GM19452 (cell line): ENCODE measurements around the gene PRTFDC1.

Source experiments
- ATAC-seq: cut with Tn5 transposase; IDR thresholded peaks from one replicate; pipeline ENCODE4 v1.9.1; 2021; ENCODE audit not compliant: unreplicated experiment

PRTFDC1 gene

GRCh38 chr10:24908793-24909423 is 43.5 kb downstream of the PRTFDC1 start:
- no peak for ATAC-seq

- ATAC-seq = no peak
Observed at GRCh38 chr10:24907956-24908355, 44.5 kb downstream of the PRTFDC1 start.

GRCh38 chr10:24906372-24906771 is 46.0 kb downstream of the PRTFDC1 start:
- no peak for ATAC-seq

- no peak for ATAC-seq
Observed at GRCh38 chr10:24904824-24905223, 47.6 kb downstream of the PRTFDC1 start.

- no peak for ATAC-seq
Observed at GRCh38 chr10:24902400-24902728, 50.0 kb downstream of the PRTFDC1 start.

- peak; percentile 54 for ATAC-seq
Observed at GRCh38 chr10:24901686-24902399, 50.6 kb downstream of the PRTFDC1 start.

- peak; percentile 75 for ATAC-seq
Observed at GRCh38 chr10:24900888-24901685, 51.3 kb downstream of the PRTFDC1 start.

GRCh38 chr10:24899571-24899970 is 52.8 kb downstream of the PRTFDC1 start:
- ATAC-seq = no peak

GRCh38 chr10:24898501-24898900 is 53.9 kb downstream of the PRTFDC1 start:
- ATAC-seq = no peak

GRCh38 chr10:24897326-24897926 is 55.0 kb downstream of the PRTFDC1 start:
- ATAC-seq = no peak

- ATAC-seq = no peak
Observed at GRCh38 chr10:24894728-24895127, 57.7 kb downstream of the PRTFDC1 start.

GRCh38 chr10:24894309-24894708 is 58.1 kb downstream of the PRTFDC1 start:
- ATAC-seq = no peak

- ATAC-seq = no peak
Observed at GRCh38 chr10:24893127-24893526, 59.3 kb downstream of the PRTFDC1 start.

GRCh38 chr10:24891823-24892222 is 60.6 kb downstream of the PRTFDC1 start:
- ATAC-seq = no peak

- no peak for ATAC-seq
Observed at GRCh38 chr10:24889639-24890038, 62.8 kb downstream of the PRTFDC1 start.

GRCh38 chr10:24887855-24888231 is 64.6 kb downstream of the PRTFDC1 start:
- ATAC-seq = peak; percentile 35

- no peak for ATAC-seq
Observed at GRCh38 chr10:24886290-24886680, 66.1 kb downstream of the PRTFDC1 start.

- ATAC-seq = no peak
Observed at GRCh38 chr10:24885551-24886289, 66.7 kb downstream of the PRTFDC1 start.

- ATAC-seq = no peak
Observed at GRCh38 chr10:24884793-24885192, 67.6 kb downstream of the PRTFDC1 start.

- ATAC-seq = no peak
Observed at GRCh38 chr10:24884316-24884715, 68.1 kb downstream of the PRTFDC1 start.

- ATAC-seq = no peak
Observed at GRCh38 chr10:24883176-24883575, 69.2 kb downstream of the PRTFDC1 start.
